Skin of body (tissue), 2 donors: ENCODE measurements around the gene BRME1. TPM values are rescaled to one million over a fixed set of nuclear protein-coding genes. Genes with fewer than 3 reads are reported as not detected.
A peak's percentile ranks its signal among the peaks of the same experiment; 100 is the strongest.

ENCODE experiments used
- DNase-seq: peaks from one replicate; lab custom pipeline; 2025; lab: John Stamatoyannopoulos, UW
- total RNA-seq: library from RNA; depleted of rRNA; stranded (reverse); fragments of >200 nt; gene quantifications from one replicate; pipeline ENCODE4 v1.2.3, GENCODE V29; 2014

BRME1 gene
- total RNA-seq, 1 donor from 2014 or later: 2.6 TPM

DNA sequence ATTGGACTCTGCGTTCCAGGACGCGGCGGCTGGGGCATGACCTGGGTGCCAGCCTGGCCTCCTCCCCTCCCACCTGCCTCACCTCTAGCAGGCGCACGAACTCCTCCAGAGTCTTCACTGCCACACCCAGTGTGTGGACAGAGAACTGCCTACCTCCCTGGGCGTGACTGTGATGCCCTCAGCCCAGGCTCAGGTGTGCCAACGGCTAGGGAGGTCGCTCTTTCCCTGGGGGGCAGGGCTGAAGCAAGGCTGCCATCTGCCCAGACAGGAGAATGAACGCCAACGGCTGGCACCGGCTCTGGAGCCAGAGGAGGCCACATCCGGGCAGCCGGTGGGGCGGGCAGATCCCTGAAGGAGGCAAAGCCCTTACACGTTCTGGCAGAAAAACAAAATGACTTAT lies 17.6 kb downstream of the BRME1 start:
- DNase-seq: no peak

DNA sequence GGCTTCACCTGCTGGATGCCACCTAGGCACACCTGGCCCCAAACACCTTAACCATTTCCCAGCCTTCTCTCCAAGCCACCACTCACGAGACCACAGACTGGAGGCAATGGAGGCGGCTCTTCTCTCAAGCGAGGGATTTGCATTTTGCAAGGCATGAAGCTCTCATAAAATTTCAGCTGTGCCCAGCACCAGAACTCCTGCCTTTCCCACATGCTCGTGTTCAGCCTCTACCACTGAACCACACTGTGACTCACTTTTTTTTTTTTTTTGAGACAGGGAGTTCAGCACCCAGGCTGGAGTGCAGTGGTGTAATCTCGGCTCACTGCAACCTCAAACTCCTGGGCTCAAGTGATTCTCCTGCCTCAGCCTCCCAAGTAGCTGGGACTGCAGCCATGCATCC lies 18.4 kb downstream of the BRME1 start:
- no peak for DNase-seq

DNA sequence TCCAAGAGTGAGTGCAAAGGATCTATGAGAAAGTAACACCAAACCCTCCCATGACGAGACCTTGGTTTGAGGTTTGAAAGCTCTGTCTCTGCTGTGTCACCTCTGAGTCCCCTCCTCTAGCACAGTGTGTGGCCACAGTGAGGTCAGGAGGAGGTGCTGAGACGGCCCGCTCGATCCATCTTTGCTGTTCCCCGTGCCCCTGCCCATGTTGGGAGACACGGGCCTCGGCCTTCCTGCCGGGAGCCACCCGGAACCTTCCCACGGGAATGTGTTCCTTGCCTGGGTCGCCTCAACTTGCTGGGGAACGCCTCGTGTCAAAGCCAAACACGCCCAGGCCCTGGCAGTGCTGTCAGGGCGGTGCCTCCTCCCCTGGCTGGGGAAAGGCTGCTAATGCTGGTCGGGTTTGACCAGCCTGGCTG lies 18.9 kb downstream of the BRME1 start:
- no peak for DNase-seq

DNA sequence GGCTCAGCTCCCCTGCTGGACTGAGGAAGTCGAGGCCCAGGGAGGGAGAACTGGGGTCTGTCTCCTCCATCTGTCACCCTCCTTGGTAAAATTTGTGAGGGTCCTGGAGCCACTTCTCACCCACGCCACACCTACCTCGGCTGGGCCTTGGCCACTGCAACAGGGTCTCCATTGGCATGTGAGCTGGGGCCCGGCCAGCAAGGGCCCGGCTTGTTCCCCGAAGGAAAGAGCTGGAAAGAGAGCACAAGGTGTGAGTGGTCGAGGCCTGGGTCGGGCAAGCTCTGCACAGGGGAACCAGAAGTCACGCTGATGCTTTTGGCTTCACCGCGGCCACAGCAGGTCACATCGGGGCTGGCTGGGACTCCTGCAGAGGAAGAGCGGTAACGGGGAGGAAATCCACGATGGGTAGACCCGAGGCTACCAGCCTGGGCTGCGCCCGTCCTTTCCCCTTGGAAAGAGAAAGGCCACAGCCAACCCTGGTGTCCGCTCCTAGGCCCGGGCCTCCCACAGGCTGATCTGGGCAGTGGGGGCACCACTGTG lies 20.0 kb downstream of the BRME1 start:
- DNase-seq: no peak

DNA sequence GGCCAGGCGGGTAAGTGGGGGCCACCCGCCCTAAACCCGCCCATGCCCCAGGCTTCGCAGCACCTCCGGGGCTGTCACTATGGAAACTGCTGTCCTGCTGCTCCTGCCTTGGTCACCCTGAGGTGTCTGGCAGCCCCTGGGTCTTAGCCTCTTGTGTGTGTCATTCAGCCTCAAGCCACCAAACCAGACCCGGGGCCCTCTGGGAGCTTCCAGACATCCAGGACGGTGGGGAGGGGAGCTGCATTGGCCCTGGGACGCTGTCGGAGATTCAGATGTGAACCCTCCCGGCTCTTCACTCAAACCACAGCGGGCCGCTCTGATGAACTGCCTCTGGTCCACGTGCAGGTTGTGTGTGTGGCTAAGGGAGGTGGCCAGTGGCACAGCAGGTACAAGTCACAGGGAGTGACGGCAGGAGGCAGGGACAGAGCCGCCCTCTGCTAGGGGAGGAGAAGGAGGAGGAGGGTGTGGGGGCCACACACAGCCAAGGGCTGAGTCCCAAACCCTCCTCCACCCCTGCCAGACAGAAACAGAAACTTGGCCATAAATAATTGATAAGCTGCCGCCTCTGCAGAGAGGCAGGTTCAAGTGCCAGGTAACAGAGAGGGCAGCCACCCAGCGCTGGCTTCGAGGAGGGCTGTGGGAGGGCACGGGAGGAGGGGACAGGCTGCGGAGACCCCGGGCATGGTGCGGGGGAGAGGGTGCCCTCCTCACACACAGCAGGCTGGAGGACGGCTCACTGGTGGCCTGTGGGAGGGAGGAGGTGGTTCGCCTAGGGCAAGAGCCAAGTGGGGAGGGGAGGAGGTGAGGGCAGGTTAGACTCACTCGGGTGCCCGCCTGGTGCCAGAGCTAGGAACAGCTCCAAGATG lies 21.0 kb downstream of the BRME1 start:
- no peak for DNase-seq

DNA sequence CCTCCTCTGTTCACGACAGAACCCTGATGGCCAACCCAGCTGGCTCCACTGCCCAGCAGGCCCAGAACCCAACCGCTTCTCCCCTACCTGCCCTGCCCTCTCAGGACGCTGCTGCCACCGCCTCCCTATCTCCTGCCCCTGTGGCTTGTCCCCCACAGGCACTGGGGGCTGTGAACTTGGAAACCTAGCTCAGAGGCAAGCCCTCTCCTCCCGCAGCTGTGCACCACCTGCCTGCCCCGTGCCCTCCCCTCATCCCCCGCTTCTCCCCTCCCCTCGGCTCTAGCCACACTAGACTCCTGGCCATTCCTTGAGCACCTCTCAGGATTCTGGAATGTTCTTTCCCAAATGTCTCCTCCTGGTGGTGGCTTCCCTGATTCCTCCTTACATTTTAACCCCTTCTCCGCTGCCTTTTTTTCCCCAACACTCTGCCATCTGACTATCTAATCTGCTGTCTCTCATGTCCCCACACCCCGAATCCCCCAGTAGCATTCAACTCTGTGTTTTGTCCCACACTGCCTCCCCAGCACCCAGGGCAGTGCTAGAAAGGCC lies 22.3 kb downstream of the BRME1 start:
- no peak for DNase-seq

DNA sequence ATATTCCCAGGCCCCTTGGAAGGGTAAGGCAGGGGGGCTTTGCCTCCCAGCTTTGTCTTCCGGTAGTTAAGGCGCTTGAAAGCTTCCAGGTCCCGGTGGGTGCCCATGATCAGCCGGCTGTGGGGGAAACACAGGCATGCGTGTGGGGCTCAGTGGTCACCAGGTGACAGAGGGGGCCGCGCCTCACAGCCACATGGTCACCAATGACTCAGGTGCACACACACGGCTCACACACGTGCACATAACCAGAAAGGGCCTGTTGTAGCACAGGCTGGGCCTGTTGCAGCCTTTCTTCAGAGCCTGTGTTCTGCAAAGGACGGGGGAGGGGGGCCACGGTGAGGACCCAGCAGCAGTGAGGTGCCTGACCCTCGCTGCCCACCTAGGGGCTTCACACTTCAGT lies 23.1 kb downstream of the BRME1 start:
- no peak for DNase-seq

DNA sequence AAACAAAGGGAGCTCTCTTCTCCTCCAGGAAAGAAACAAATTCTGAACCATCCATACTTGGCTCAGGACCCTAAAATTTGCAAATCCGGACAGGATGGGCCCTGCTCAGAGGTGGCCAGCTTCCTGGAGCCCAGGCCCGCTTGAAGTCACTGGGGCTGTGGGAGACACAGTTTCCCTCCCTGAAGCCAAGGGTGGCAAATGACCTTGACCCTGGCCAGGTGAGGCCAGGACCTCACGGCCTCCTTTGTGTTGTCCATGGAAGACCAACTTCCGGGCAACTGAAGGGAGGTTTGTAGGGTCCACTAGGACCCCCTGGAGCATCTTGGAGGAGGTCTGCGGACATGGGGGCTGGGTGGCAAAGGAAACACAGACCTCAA lies 23.5 kb downstream of the BRME1 start:
- DNase-seq: no peak

DNA sequence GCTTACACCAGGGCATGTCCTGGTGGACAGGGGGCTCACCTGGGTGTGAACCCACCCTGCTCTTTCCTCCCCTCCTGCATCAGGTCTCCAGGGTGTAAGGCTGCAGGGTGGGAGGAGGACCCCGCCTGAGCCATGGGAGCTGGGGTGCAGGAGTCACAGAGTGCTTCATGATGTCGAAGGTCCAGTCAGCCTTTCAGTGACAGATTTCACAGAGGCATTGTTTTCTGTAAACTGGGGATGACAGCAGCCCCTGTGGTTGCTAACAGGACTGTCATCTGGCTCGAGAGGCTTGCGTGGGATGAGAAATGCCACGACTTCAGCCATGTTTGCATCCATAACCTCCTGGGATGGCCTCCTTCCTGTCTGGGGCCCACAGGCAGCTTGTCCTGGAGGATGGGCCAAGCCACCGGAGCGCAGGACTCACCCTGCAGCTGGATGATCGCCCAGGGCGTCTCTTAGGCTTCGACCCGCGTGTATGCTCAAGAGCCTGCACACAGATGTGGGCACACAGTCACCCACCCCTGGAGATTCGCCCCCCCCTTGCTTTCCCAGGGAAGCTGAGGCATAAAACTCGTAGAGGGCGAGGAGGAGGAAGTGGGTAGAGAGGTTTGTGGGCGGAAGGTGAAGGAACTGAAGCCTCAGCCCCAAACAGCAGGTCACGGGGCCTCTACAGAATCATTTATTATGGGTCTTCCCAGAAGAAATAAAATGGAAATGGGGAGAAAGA lies 24.1 kb downstream of the BRME1 start:
- no peak for DNase-seq

DNA sequence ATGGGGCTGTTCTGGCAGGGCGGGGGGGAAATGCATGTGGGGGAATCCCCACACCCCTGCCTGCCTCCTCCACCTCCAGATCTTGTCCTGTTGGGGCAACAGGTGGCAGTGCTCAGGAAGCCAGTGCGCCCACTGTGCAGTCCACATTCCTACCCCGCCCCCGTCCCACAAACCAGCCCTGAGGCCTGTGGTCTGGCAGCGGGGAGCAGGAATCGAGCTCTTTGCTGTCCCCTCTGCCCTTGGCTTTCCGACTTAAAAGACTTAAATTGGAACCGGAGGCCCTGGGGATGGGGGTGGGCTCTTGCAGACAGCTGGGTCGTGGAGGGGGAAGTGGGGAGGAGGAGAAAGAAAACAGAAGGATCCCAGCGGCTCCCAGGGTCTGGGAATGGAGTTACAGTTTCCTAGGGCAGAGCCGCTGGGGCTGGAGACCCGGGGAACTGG lies 24.6 kb downstream of the BRME1 start:
- no peak for DNase-seq

DNA sequence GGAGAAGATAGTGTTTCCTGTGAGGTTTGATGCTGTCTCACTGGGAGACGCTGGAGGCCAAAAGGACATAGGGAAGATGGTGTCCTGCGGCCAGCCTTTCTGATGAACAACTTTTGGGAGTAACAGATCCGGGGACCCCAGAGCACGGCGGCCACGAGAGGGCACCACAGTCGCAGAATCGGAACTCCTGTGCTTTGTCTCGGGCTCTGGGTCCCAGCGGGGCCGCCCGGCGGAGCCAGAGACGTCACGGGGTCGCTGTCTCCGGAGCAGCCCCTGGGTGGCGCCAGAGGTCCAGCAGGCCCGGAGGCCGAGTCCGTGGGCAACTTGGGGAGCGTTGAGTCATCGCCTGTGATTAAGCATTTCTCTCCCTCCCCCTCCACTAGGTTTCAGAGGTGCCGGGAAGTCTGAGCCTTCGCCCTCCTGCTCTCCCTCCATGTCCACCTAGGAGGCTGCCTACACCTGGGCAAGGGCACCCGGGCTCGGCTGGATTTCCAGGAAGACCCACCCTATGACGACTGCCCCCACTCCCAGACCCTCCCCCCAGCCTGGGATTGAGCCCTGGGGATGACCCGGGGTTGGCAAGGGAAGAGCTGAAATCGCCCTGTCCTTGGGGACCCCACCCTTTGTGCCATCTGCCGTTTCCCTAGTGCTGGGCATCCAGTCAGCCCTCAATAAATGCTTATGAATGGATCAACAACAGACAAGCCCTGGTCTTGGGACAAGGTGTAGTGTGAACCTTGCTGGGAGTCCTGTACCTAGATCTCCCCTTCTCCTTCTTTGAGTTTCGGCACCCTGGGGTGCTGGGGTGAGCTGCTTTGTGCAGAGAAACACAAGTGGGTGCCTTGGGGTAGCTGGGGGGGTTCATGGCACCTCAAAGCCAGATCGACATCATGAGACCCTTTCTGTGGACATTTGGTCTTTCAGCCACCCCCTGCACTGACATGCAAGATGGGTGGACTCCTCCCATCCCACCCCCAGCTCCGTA lies 25.6 kb downstream of the BRME1 start:
- DNase-seq: peak; percentile 91

DNA sequence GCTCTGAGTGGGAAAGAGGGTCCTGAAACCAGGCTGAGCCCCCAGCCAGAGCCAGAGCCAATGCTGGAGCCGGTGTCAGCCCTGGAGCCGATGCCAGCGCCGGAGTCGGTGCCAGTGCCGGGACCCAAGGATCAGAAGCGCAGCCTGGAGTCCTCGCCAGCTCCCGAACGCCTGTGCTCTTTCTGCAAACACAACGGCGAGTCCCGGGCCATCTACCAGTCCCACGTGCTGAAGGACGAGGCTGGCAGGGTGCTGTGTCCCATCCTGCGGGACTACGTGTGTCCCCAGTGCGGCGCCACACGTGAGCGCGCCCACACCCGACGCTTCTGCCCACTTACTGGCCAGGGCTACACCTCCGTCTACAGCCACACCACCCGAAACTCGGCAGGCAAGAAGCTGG lies 28.6 kb downstream of the BRME1 start:
- DNase-seq: no peak

DNA sequence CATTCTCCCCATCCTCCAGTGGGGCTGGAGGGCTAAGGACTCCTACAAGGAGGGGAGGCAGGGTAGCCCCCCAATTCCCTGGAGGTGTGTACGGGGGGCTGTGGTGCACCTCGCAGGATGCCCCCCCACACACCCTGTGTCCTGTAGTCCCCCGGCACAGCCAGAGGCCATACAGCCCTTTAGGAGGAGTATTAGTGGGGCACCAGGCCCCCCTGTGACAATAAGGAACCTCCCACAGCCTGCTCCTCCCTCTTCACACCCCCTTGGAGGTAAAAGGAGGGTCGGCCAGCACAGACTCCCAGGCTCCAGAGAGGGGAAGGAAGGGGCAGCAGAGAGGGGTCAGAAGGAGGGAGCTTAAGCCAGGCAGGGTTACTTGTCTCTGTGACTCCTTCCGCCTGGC lies 29.1 kb downstream of the BRME1 start, which contains the start of gene NANOS3:
TSS of gene NANOS3 (plus strand) at position 301 of the 400 bp plus-strand sequence. CDS start 115 bp downstream, outside the sequence.
- no peak for DNase-seq

DNA sequence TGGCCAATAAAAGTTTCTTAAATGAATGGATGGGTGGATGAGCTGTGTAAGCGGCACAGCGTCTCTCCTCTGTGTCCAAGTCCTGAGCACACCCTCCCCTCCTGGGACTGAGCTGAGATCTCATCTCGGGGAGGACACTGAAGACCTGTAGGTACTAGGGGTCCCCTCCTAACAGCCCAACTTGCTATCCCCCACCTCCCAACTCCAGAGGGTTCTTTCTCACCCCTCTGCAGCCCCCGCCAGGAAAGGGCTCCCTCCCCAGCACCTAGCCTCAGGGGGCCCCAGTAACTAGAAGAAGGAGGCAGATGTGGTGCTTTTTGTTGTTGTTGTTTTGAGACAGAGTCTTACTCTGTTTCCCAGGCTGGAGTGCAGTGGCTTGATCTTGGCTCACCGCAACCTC lies 30.1 kb downstream of the BRME1 start:
- no peak for DNase-seq

DNA sequence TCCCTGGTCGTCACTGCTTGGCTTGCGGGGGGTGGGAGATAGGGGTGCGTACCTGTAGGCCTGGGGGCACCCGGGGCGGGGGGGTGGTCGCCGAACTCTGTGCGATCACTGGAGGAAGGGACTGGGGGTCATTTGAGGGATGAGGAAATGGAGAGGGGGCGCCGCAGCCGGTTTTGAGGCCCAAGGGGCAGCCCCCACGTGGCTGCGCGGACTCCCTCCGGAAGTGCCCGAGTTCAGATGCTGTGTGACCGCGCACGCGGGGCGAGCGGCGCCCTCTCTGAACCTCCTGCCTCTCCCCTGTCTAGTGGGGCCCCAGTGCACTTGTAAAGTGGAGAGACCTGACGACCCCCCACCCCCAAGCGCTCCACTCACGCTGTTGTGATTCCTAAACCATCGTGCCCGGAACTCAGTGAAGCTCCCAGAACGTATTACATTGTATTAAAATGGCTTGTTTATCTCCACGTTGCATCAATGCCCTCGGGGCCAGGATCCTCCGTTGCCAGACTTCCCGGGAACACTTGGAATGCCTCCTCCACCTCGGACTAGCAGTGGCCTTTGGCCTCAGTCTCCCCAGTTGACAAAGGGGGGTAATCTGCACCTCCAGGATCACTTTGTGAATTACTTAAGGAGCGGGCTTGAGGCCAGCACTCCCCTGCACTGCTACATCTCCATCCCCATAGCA lies 31.9 kb downstream of the BRME1 start:
- no peak for DNase-seq

DNA sequence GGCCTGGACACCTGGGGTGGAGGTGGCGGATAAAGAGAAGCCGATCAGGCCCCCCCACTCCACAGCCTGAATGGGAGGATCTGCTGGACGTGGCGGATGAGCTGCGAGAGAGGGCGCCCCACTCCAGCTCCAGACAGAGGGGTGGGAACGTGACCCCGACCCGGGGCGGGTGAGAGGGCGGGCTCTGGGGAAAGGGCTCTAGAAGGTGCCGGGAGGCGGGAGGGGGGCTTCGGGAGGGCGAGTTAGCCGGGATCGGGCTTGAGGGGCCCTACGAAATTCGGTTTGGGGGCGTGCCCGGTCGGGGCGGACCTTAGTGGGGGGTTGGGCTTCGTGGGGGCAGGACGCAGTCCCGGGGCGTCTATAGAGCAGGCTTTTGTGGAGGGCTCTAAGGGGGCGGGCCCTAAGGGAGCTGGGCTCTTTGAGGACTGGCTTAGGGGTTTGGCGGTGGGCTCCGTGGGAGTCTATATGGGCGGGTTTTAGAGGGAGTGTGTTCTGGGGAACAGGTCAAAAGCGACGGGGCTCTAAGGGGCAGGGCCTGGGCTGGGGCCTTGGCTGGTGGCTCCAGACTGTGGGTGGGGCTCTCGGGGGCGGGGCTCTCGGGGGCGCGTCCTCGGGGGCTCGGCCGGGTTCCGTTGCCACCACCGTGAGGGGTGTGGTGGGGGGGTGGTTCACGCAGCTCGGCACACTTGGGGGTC lies 33.1 kb downstream of the BRME1 start:
- DNase-seq: peak; percentile 30

DNA sequence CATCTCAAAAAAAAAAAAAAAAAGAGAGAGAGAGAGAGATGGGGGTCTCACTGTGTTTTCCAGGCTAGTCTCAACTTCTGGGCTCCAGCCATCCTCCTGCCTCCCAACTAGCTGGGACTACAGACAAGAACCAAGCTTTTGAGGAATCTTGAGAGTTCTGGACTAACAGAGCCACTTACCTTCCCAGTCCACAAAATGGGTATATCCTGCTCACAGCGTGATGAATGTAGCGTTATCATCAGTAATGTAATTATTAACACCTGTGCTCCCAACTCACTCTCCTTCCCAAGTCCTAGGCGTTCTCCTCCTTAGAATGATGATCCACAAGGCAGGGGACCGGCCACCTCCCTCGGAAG lies 33.6 kb downstream of the BRME1 start:
- DNase-seq: no peak

DNA sequence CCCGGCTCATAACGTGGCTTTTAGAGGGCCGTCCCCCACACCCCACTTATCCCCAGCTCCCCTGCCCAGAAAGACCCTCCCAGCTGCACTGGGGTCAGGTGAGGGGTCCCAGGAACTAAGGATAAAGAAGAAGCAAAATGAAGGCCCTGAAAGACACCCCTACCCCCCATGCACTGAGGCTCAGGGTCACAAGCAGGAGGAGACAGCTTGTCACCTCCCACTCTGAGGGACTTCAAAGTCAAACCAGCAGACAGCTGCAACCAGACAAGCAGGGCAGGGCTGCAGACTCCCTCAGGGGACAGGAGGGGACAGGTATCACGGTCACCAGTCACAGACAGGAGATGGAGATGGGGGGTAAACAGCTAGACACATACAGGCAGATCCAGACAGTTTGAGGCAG lies 35.0 kb downstream of the BRME1 start:
- DNase-seq: no peak

DNA sequence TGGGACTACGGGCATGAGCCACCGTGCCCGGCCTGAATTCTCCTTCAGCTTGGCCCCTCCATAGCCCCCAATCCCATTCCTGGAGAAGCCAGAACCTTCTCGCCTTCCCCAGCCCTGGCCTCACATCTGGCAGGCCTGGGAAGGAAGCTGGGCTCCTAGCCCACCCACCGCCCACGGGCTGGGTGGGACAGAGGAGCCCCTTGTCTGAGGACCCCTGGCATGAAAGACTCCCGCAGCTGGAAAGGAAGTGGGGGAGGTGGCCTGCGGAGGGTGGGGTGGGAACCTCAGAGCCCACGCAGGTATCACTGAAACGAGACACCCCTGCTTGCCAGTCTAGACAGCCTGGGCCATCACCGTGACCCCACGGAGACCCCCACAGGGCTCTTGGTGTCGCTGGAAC lies 36.6 kb downstream of the BRME1 start:
- DNase-seq: no peak

DNA sequence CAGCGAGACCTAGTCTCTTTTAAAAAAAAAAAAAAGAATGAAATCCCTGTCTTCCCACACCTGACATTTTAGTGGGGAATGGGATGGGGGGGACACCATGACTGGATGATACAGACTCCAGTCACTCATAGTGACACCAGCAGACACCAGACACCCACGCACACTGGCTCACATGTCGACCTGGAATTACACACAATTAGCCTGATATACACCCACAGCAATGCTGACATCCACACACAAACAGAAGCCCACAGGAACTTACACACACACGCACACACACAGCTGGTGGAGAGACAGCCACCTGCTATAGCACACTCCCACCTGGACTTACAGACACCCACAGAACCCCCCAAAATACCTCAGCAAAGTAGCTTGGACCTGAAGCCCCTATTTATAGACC lies 37.3 kb downstream of the BRME1 start:
- no peak for DNase-seq
